ENCODE measurements around the gene GRB7.

DNA sequence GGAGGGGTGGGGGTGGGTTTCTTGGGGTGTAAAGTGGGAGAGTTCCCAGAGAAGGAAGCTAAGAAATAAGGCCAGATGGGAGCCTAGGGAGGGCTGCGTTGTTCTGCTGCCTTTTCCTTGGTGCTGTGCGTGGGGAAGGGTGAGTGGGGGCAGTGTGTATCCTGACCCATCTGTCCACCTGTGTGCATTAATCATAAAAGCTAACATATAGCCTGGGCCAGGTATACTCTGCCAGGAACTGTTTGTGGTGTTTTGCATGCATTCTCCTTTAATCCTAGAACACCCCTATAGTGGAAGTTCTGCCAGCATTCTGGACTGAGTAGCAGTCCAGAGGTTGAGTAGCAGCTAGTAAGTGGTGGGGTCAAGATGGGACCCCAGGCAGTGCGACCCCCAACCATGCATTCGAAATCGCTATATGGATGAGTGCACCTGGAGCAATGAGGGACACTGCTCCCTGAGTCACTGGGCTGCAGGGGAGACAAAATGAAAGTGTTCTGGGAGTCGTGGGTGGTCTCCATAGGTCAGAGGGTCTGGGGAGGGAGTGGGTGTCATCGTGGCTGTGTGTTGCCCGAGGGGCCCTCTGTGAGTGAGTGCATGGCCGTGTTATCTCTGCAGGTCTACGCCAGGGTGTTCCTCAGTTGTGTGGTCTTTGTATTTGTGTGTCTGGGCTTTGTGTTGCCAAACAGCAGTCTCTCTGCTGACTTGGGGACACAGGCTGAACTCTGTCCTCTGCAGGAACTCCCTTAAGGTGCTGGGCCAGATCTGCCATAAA is 36.5 kb upstream of the GRB7 start:
- TF ChIP-seq, protein P1, sequence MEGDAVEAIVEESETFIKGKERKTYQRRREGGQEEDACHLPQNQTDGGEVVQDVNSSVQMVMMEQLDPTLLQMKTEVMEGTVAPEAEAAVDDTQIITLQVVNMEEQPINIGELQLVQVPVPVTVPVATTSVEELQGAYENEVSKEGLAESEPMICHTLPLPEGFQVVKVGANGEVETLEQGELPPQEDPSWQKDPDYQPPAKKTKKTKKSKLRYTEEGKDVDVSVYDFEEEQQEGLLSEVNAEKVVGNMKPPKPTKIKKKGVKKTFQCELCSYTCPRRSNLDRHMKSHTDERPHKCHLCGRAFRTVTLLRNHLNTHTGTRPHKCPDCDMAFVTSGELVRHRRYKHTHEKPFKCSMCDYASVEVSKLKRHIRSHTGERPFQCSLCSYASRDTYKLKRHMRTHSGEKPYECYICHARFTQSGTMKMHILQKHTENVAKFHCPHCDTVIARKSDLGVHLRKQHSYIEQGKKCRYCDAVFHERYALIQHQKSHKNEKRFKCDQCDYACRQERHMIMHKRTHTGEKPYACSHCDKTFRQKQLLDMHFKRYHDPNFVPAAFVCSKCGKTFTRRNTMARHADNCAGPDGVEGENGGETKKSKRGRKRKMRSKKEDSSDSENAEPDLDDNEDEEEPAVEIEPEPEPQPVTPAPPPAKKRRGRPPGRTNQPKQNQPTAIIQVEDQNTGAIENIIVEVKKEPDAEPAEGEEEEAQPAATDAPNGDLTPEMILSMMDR (IDR thresholded peaks at IDR 0.05 in 8 of 11, conservative IDR thresholded peaks at IDR 0.05 in 3 of 11): no peak
- TF ChIP-seq POLR2A (IDR thresholded peaks at IDR 0.05): no peak
- TF ChIP-seq POLR2AphosphoS5 (IDR thresholded peaks at IDR 0.05): no peak

All from spleen (tissue), 7 donors.